ENCODE measurements around the gene CADM4. TPM values are rescaled to one million over a fixed set of nuclear protein-coding genes. Genes with fewer than 3 reads are reported as not detected.
"Not testable (repeated sequence)": the region's sequence is repeated elsewhere in the genome, so short reads cannot be mapped to it uniquely, and the experiment has no call there.

The CADM4 gene
- total RNA-seq, 4 donors from 2014 or later, result 19.8 to 52.5 (median 31.6) TPM

GRCh38 chr19:43591904-43592772 is 47.5 kb downstream of the CADM4 start:
- Histone ChIP-seq H3K36me3 (peaks cover 0 to 63% of the 10 kb centered on the region in 2 donors), H3K27ac (no peak overlapping the region), H3K4me3 (no peak overlapping the region), H3K9me3 (no peaks in the 10 kb centered on the region), H3K4me1 (peaks cover 3 to 38% (median 20%) of the 10 kb centered on the region in 3 donors), H3K27me3 (no peaks in the 10 kb centered on the region)
- TF ChIP-seq POLR2AphosphoS5 (IDR thresholded peaks at IDR 0.05) (no peak), POLR2A (IDR thresholded peaks at IDR 0.05) (no peak), EP300 (IDR thresholded peaks at IDR 0.05) (no peak), CTCF (IDR thresholded peaks at IDR 0.05) (no peak)
- WGBS, 2 donors (ENCODE audit: low coverage in 1 of 2), result 89% methylated on average over 20 of the region's 63 CpGs; no CpG with 5 or more reads in 1 of the 2 donors
- ATAC-seq, result no peak

GRCh38 chr19:43589678-43590077 is 50.0 kb downstream of the CADM4 start:
- H3K36me3 ChIP-seq, result peaks cover 0 to 80% of the 10 kb centered on the region in 2 donors
- no peak for TF ChIP-seq EP300 (IDR thresholded peaks at IDR 0.05)
- no peak for TF ChIP-seq POLR2AphosphoS5 (IDR thresholded peaks at IDR 0.05)
- TF ChIP-seq CTCF (IDR thresholded peaks at IDR 0.05), result no peak
- TF ChIP-seq POLR2A (IDR thresholded peaks at IDR 0.05), result no peak
- ATAC-seq, result no peak
- 83% methylated on average over 6 of the region's 6 CpGs for WGBS, 2 donors (ENCODE audit: low coverage in 1 of 2)
- no peak overlapping the region for H3K27ac ChIP-seq
- no peaks in the 10 kb centered on the region for H3K9me3 ChIP-seq
- no peaks in the 10 kb centered on the region for H3K27me3 ChIP-seq
- H3K4me3 ChIP-seq, result no peak overlapping the region
- H3K4me1 ChIP-seq, result peaks cover 0 to 23% (median 14%) of the 10 kb centered on the region in 3 donors

GRCh38 chr19:43589277-43589676 is 50.4 kb downstream of the CADM4 start:
- 61 to 76% methylated on average over 5 of the region's 5 CpGs for WGBS, 2 donors (ENCODE audit: low coverage in 1 of 2)
- no peaks in the 10 kb centered on the region for H3K9me3 ChIP-seq
- TF ChIP-seq POLR2A (IDR thresholded peaks at IDR 0.05), result no peak
- no peak for TF ChIP-seq POLR2AphosphoS5 (IDR thresholded peaks at IDR 0.05)
- TF ChIP-seq EP300 (IDR thresholded peaks at IDR 0.05), result no peak
- no peak for TF ChIP-seq CTCF (IDR thresholded peaks at IDR 0.05)
- H3K27ac ChIP-seq, result no peak overlapping the region
- H3K36me3 ChIP-seq, result peaks cover 0 to 80% of the 10 kb centered on the region in 2 donors
- H3K4me1 ChIP-seq, result peaks cover 0 to 19% (median 10%) of the 10 kb centered on the region in 3 donors
- no peaks in the 10 kb centered on the region for H3K27me3 ChIP-seq
- H3K4me3 ChIP-seq, result no peak overlapping the region
- no peak for ATAC-seq

GRCh38 chr19:43587029-43587428 is 52.6 kb downstream of the CADM4 start:
- H3K36me3 ChIP-seq, result peaks cover 0 to 58% of the 10 kb centered on the region in 2 donors
- 83 to 100% methylated on average over 1 to 3 of the region's 3 CpGs for WGBS, 2 donors (ENCODE audit: low coverage in 1 of 2)
- ATAC-seq, H3K27ac ChIP-seq, H3K4me1 ChIP-seq, H3K27me3 ChIP-seq, H3K4me3 ChIP-seq, H3K9me3 ChIP-seq: not testable (repeated sequence)

GRCh38 chr19:43586346-43586745 is 53.3 kb downstream of the CADM4 start:
- 60 to 69% methylated on average over 1 to 2 of the region's 2 CpGs for WGBS, 2 donors (ENCODE audit: low coverage in 1 of 2)
- Histone ChIP-seq H3K36me3 (peaks cover 0 to 51% of the 10 kb centered on the region in 2 donors), H3K9me3 (no peaks in the 10 kb centered on the region)

More at GRCh38 chr19:43586346-43586745, 53.3 kb downstream of the CADM4 start:
- TF ChIP-seq CTCF (IDR thresholded peaks at IDR 0.05), result no peak
- TF ChIP-seq EP300 (IDR thresholded peaks at IDR 0.05), result no peak
- no peak for TF ChIP-seq POLR2A (IDR thresholded peaks at IDR 0.05)
- TF ChIP-seq POLR2AphosphoS5 (IDR thresholded peaks at IDR 0.05), result no peak
- no peak overlapping the region for H3K27ac ChIP-seq
- H3K4me1 ChIP-seq, result peaks cover 0 to 10% (median 3%) of the 10 kb centered on the region in 3 donors
- H3K27me3 ChIP-seq, result no peaks in the 10 kb centered on the region
- ATAC-seq, result no peak
- no peak overlapping the region for H3K4me3 ChIP-seq
